ENCODE results near the gene TXNRD2. TPM values are rescaled to one million over a fixed set of nuclear protein-coding genes. Genes with fewer than 3 reads are reported as not detected.

Gene TXNRD2
- total RNA-seq, 1 donor from 2014 or later: 0.19 TPM

DNA sequence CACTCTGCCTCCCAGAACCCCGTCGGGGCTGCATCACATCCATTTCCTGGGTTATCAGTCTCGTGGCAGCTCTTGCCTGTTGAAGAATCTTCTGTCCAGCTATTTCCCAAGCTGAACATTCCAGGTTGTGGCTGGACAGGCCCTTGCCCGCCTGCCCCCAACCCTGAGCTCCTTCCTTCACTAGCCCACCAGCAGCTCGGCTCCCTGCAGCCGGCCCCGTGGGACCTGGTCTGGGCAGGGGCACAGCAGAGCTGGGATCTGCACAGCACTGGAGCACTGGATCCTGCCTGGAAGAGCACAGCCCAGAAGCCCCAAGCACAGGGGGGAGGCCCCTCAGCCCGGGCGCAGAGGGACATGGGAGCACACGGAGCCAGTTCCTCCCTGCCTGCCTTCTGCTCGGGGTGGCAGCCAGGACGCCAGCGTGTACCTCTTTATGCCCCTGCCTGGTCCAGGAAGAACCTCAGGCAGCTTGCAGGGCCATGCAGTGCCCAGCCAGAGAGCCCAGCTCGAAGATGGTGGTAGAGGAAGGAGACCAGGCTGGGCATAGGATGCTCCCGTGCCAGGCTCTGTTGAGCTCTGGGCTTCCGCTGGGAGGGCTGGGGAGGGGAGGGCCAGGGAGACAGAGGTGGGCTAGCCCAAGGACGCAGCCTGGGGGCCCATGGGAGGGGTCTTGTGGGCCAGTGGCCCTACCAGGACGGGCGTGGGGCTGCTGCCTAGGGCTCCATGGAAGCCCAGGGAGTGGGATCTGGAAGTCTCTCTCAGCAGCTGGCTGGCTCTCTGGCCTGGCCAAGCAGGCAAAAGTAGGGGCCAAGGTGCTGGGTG is 70.4 kb downstream of the TXNRD2 start:
- H4K20me1 ChIP-seq (ENCODE audit: low read depth): peaks cover 18% of the 10 kb centered on the region
- Mint-ChIP-seq H3K4me1 (peaks cover 15% of the 10 kb centered on the region), H3K27ac (no peak overlapping the region), H3K36me3 (no peaks in the 10 kb centered on the region), H3K4me3 (no peak overlapping the region), H3K27me3 (ENCODE audit: insufficient read depth, low read depth) (no peaks in the 10 kb centered on the region), H3K9me3 (no peaks in the 10 kb centered on the region)
- no peak overlapping the region for H3K4me2 ChIP-seq
- H3K4me1 ChIP-seq: peaks cover 11% of the 10 kb centered on the region
- H3K4me3 ChIP-seq: no peak overlapping the region
- no peak overlapping the region for H3K9ac ChIP-seq
- H3K27me3 ChIP-seq: no peaks in the 10 kb centered on the region
- no peaks in the 10 kb centered on the region for H3K9me3 ChIP-seq (ENCODE audit: low read depth)
- H3K36me3 ChIP-seq: no peaks in the 10 kb centered on the region
- TF ChIP-seq, protein P1, sequence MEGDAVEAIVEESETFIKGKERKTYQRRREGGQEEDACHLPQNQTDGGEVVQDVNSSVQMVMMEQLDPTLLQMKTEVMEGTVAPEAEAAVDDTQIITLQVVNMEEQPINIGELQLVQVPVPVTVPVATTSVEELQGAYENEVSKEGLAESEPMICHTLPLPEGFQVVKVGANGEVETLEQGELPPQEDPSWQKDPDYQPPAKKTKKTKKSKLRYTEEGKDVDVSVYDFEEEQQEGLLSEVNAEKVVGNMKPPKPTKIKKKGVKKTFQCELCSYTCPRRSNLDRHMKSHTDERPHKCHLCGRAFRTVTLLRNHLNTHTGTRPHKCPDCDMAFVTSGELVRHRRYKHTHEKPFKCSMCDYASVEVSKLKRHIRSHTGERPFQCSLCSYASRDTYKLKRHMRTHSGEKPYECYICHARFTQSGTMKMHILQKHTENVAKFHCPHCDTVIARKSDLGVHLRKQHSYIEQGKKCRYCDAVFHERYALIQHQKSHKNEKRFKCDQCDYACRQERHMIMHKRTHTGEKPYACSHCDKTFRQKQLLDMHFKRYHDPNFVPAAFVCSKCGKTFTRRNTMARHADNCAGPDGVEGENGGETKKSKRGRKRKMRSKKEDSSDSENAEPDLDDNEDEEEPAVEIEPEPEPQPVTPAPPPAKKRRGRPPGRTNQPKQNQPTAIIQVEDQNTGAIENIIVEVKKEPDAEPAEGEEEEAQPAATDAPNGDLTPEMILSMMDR (IDR thresholded peaks at IDR 0.05): no peak
- TF ChIP-seq EZH2phosphoT487 (IDR thresholded peaks at IDR 0.05) (no peak), EZH2 (IDR thresholded peaks at IDR 0.05) (no peak)
- H3F3A ChIP-seq (ENCODE audit: low read depth): peaks cover 9% of the 10 kb centered on the region
- no peak overlapping the region for H3K27ac ChIP-seq
- no peak overlapping the region for H2AFZ ChIP-seq (replicated peaks)
- no peak for DNase-seq (ENCODE audit: low spot score)
- H3K79me2 ChIP-seq (ENCODE audit: low read depth): no peaks in the 10 kb centered on the region

DNA sequence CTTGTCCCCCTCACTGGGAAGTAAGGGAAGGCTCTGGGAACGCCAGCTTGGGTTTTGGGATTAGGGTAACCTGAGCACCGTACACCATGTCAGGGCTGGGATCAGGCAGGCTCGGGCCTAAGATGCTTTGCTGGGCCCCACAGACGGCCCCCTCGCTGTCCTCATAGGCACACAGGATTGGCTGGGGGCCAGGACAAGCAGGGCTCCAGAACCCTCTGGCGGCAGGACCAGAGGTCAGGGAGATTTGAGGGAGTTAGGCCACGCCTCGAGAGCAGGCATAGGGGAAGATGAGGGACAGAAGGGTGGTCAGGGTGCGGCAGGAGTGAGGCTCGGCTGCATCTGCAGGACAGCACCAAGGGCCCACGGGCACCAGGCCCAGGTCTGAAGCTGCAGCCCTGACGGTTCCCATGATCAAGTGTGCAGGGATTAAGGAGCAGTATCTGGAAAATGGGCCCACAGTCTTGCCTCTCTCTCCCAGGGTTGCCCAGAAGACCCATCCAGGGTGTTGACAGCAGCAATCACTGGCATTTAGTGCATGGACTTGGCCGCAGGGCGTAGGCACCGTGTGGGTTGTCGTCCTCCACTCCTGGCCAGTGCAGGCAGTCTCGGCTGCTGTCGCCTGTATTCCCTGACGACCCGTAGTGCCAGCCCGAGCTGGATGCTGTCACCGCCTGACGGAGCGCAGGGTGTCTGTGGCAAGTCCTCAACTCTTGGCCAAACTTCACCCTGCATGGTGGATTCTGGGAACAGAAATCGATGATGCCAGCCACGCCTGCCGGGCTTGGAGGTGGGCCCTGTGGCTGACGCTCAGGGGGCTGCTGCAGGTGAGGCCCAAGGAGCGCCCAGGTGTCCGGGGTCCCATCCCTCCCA is 71.2 kb downstream of the TXNRD2 start:
- no peaks in the 10 kb centered on the region for H3K79me2 ChIP-seq (ENCODE audit: low read depth)
- peaks cover 11% of the 10 kb centered on the region for H3K4me1 ChIP-seq
- peaks cover 17% of the 10 kb centered on the region for H4K20me1 ChIP-seq (ENCODE audit: low read depth)
- no peak overlapping the region for H3K27ac ChIP-seq
- H2AFZ ChIP-seq (replicated peaks): no peak overlapping the region
- TF ChIP-seq EZH2phosphoT487 (IDR thresholded peaks at IDR 0.05): no peak
- TF ChIP-seq, protein P1 (IDR thresholded peaks at IDR 0.05): no peak
- H3K4me3 ChIP-seq: no peak overlapping the region
- H3K27me3 Mint-ChIP-seq (ENCODE audit: insufficient read depth, low read depth): no peaks in the 10 kb centered on the region
- H3K36me3 Mint-ChIP-seq: no peaks in the 10 kb centered on the region
- no peak for DNase-seq (ENCODE audit: low spot score)
- no peaks in the 10 kb centered on the region for H3K9me3 ChIP-seq (ENCODE audit: low read depth)
- no peaks in the 10 kb centered on the region for H3K36me3 ChIP-seq
- peaks cover 9% of the 10 kb centered on the region for H3F3A ChIP-seq (ENCODE audit: low read depth)
- peak overlapping the region; percentile 60 for H3K27ac Mint-ChIP-seq
- H3K4me3 Mint-ChIP-seq: no peak overlapping the region
- no peaks in the 10 kb centered on the region for H3K9me3 Mint-ChIP-seq
- H3K9ac ChIP-seq: no peak overlapping the region
- H3K4me1 Mint-ChIP-seq: peaks cover 15% of the 10 kb centered on the region
- H3K27me3 ChIP-seq: no peaks in the 10 kb centered on the region
- no peak overlapping the region for H3K4me2 ChIP-seq

DNA sequence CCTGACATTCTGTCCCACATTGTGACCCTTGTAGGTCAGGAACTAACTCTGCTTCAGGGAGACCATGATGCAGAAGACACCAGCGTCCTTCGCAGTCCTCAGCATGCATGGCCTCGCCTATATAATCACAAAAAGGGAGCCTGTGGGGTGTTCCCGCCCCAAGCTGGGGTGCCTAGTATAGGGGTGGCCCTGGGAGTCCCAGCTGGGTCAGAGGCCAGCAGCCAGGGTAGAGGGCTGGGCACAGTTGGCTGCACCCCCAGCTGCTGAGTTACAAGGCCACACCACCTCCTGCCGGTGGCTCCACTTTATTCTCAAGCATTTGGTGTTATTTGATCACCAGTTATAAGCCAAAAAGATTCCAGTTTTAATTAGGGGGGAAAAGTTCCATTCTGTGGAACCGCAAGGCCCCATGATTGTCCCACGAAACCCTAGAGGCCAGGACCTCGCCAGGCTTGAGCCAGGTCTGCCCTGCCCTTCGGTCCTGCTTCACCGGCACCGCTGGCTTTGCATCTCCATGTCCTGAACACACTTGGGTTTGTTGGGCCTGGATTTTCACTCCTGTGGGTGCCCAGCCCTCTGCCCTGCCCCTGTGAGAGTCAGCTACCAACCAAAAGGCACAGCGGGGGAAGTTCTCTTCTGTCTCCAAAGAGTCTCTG is 72.0 kb downstream of the TXNRD2 start:
- TF ChIP-seq EZH2phosphoT487 (IDR thresholded peaks at IDR 0.05): no peak
- TF ChIP-seq EZH2 (IDR thresholded peaks at IDR 0.05): no peak
- TF ChIP-seq, protein P1 (IDR thresholded peaks at IDR 0.05): no peak
- Histone ChIP-seq H4K20me1 (ENCODE audit: low read depth) (peaks cover 11% of the 10 kb centered on the region), H3K36me3 (no peaks in the 10 kb centered on the region), H3K79me2 (ENCODE audit: low read depth) (no peaks in the 10 kb centered on the region), H3K9me3 (ENCODE audit: low read depth) (no peaks in the 10 kb centered on the region), H3K4me3 (no peak overlapping the region), H3K27me3 (no peaks in the 10 kb centered on the region), H3K27ac (no peak overlapping the region), H3K9ac (no peak overlapping the region), H3K4me2 (no peak overlapping the region), H3K4me1 (peaks cover 5% of the 10 kb centered on the region), H2AFZ (replicated peaks) (no peak overlapping the region), H3F3A (ENCODE audit: low read depth) (peaks cover 3% of the 10 kb centered on the region)
- H3K27ac Mint-ChIP-seq: no peak overlapping the region
- no peaks in the 10 kb centered on the region for H3K36me3 Mint-ChIP-seq
- H3K9me3 Mint-ChIP-seq: no peaks in the 10 kb centered on the region
- no peak overlapping the region for H3K4me3 Mint-ChIP-seq
- peaks cover 9% of the 10 kb centered on the region for H3K4me1 Mint-ChIP-seq
- no peaks in the 10 kb centered on the region for H3K27me3 Mint-ChIP-seq (ENCODE audit: insufficient read depth, low read depth)
- no peak for DNase-seq (ENCODE audit: low spot score)
